ENCODE measurements around the gene HBA2. TPM values are rescaled to one million over a fixed set of nuclear protein-coding genes. Genes with fewer than 3 reads are reported as not detected.
"Not testable (repeated sequence)": the region's sequence is repeated elsewhere in the genome, so short reads cannot be mapped to it uniquely, and the experiment has no call there.

The HBA2 gene
- total and polyA plus RNA-seq, 2 donors from 2014 or later, result 11.1 to 33.9 TPM

DNA sequence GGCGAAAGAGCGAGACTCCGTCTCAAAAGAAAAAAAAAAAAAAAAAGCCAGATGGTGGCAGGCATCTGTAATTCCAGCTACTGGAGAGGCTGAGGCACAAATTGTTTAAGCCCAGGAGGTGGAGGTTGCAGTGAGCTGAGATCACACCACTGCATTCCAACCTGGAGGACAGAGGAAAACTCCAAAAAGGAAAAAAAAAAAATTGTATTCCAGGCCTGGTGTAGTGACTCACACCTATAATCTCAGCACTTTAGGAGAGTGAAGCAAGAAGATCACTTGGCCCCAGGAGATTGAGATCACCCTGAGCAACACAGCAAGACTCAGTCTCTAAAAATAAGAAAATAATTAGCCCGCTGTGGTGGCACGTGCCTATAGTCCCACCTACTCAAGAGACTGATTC, 27.7 kb downstream of the HBA2 start:
- no peaks in the 10 kb centered on the region for H3K9me3 ChIP-seq (ENCODE audit: control insufficient read depth in 2 of 3, insufficient read depth in 1 of 3, low read length in 3 of 3)
- no peak overlapping the region for H3K4me3 ChIP-seq (ENCODE audit: low read length in 3 of 3)
- intact Hi-C loops (cut with DNase I), result no loop called here
- DNase-seq, result no peak
- no peak for FAIRE-seq
- H3K4me1 ChIP-seq (ENCODE audit: control insufficient read depth in 2 of 3, insufficient read depth in 2 of 3, low read depth in 1 of 3, low read length in 3 of 3), result no peaks in the 10 kb centered on the region
- no peaks in the 10 kb centered on the region for H3K27me3 ChIP-seq (ENCODE audit: control insufficient read depth, insufficient read depth, low read length)
- TF ChIP-seq CTCF (IDR thresholded peaks at IDR 0.05; ENCODE audit: borderline replicate concordance, extremely low read depth, insufficient read depth), result no peak
- no peak overlapping the region for H3K9ac ChIP-seq (ENCODE audit: low read length in 3 of 3)
- peaks cover 8 to 49% (median 16%) of the 10 kb centered on the region in 3 donors for H3K36me3 ChIP-seq (ENCODE audit: control insufficient read depth in 2 of 3, insufficient read depth in 3 of 3, low read length in 3 of 3)
- no peak overlapping the region for H3K27ac ChIP-seq (ENCODE audit: low read depth in 2 of 2, low read length in 2 of 2)

GRCh38 chr16:203246-203645, 30.6 kb downstream of the HBA2 start:
- FAIRE-seq (no peak), DNase-seq (no peak)
- peaks cover 13 to 49% (median 27%) of the 10 kb centered on the region in 3 donors for H3K36me3 ChIP-seq (ENCODE audit: control insufficient read depth in 2 of 3, insufficient read depth in 3 of 3, low read length in 3 of 3)
- H3K27ac ChIP-seq (ENCODE audit: low read depth in 2 of 2, low read length in 2 of 2), result no peak overlapping the region
- intact Hi-C loops (cut with DNase I), result no loop called here
- H3K27me3 ChIP-seq (ENCODE audit: control insufficient read depth, insufficient read depth, low read length), result no peaks in the 10 kb centered on the region
- TF ChIP-seq CTCF (IDR thresholded peaks at IDR 0.05; ENCODE audit: borderline replicate concordance, extremely low read depth, insufficient read depth), result no peak
- H3K4me1 ChIP-seq (ENCODE audit: control insufficient read depth in 2 of 3, insufficient read depth in 2 of 3, low read depth in 1 of 3, low read length in 3 of 3), result no peaks in the 10 kb centered on the region
- H3K9ac ChIP-seq (ENCODE audit: low read length in 3 of 3), result no peak overlapping the region
- H3K4me3 ChIP-seq (ENCODE audit: low read length in 3 of 3), result no peak overlapping the region
- no peaks in the 10 kb centered on the region for H3K9me3 ChIP-seq (ENCODE audit: control insufficient read depth in 2 of 3, insufficient read depth in 1 of 3, low read length in 3 of 3)

- H3K4me3 ChIP-seq (ENCODE audit: low read length in 3 of 3); H3K27ac ChIP-seq (ENCODE audit: low read depth in 2 of 2, low read length in 2 of 2); H3K27me3 ChIP-seq (ENCODE audit: control insufficient read depth, insufficient read depth, low read length); H3K9ac ChIP-seq (ENCODE audit: low read length in 3 of 3); H3K4me1 ChIP-seq (ENCODE audit: control insufficient read depth in 2 of 3, insufficient read depth in 2 of 3, low read depth in 1 of 3, low read length in 3 of 3); H3K9me3 ChIP-seq (ENCODE audit: control insufficient read depth in 2 of 3, insufficient read depth in 1 of 3, low read length in 3 of 3); FAIRE-seq; DNase-seq; intact Hi-C loops (cut with DNase I): not testable (repeated sequence)
- H3K36me3 ChIP-seq (ENCODE audit: control insufficient read depth in 2 of 3, insufficient read depth in 3 of 3, low read length in 3 of 3), result peaks cover 11 to 44% (median 28%) of the 10 kb centered on the region in 3 donors
These were observed 31.4 kb downstream of the HBA2 start for GRCh38 chr16:204046-204445.

- H3K27me3 ChIP-seq (ENCODE audit: control insufficient read depth, insufficient read depth, low read length); FAIRE-seq; H3K27ac ChIP-seq (ENCODE audit: low read depth in 2 of 2, low read length in 2 of 2); H3K4me3 ChIP-seq (ENCODE audit: low read length in 3 of 3); H3K4me1 ChIP-seq (ENCODE audit: control insufficient read depth in 2 of 3, insufficient read depth in 2 of 3, low read depth in 1 of 3, low read length in 3 of 3); H3K9me3 ChIP-seq (ENCODE audit: control insufficient read depth in 2 of 3, insufficient read depth in 1 of 3, low read length in 3 of 3); DNase-seq; H3K9ac ChIP-seq (ENCODE audit: low read length in 3 of 3); intact Hi-C loops (cut with DNase I): not testable (repeated sequence)
- H3K36me3 ChIP-seq (ENCODE audit: control insufficient read depth in 2 of 3, insufficient read depth in 3 of 3, low read length in 3 of 3), result peaks cover 13 to 37% (median 36%) of the 10 kb centered on the region in 3 donors
These were observed 36.7 kb downstream of the HBA2 start for GRCh38 chr16:209359-209758.

- H3K9me3 ChIP-seq (ENCODE audit: control insufficient read depth in 2 of 3, insufficient read depth in 1 of 3, low read length in 3 of 3); H3K9ac ChIP-seq (ENCODE audit: low read length in 3 of 3); intact Hi-C loops (cut with DNase I); H3K27me3 ChIP-seq (ENCODE audit: control insufficient read depth, insufficient read depth, low read length); H3K4me3 ChIP-seq (ENCODE audit: low read length in 3 of 3); H3K27ac ChIP-seq (ENCODE audit: low read depth in 2 of 2, low read length in 2 of 2); DNase-seq; FAIRE-seq; H3K4me1 ChIP-seq (ENCODE audit: control insufficient read depth in 2 of 3, insufficient read depth in 2 of 3, low read depth in 1 of 3, low read length in 3 of 3): not testable (repeated sequence)
- H3K36me3 ChIP-seq (ENCODE audit: control insufficient read depth in 2 of 3, insufficient read depth in 3 of 3, low read length in 3 of 3), result peaks cover 2 to 26% (median 25%) of the 10 kb centered on the region in 3 donors
These were observed 39.0 kb downstream of the HBA2 start for GRCh38 chr16:211631-212180.

All from kidney (tissue), 14 donors.